ENCODE results near the gene TMEM245.

- TF ChIP-seq, protein P1, sequence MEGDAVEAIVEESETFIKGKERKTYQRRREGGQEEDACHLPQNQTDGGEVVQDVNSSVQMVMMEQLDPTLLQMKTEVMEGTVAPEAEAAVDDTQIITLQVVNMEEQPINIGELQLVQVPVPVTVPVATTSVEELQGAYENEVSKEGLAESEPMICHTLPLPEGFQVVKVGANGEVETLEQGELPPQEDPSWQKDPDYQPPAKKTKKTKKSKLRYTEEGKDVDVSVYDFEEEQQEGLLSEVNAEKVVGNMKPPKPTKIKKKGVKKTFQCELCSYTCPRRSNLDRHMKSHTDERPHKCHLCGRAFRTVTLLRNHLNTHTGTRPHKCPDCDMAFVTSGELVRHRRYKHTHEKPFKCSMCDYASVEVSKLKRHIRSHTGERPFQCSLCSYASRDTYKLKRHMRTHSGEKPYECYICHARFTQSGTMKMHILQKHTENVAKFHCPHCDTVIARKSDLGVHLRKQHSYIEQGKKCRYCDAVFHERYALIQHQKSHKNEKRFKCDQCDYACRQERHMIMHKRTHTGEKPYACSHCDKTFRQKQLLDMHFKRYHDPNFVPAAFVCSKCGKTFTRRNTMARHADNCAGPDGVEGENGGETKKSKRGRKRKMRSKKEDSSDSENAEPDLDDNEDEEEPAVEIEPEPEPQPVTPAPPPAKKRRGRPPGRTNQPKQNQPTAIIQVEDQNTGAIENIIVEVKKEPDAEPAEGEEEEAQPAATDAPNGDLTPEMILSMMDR (conservative IDR thresholded peaks at IDR 0.05) = no peak
- TF ChIP-seq EZH2 (IDR thresholded peaks at IDR 0.05; ENCODE audit: low read depth) = no peak
These were observed 18.5 kb downstream of the TMEM245 start for GRCh38 chr9:109101202-109101595.

Data from PC-9 (cell line).